Psoas muscle (tissue), 8 donors: ENCODE measurements around the gene INSL4. TPM values are rescaled to one million over a fixed set of nuclear protein-coding genes. Genes with fewer than 3 reads are reported as not detected.

Experiments
- ATAC-seq, 4 donors: fragments of 200-7000 bp; cut with Tn5 transposase; one replicate each; pipeline ENCODE4 v1.9.1; 2020; ENCODE audit warnings: moderate library complexity in 3 of 4, mild to moderate bottlenecking in 2 of 4
- DNase-seq, 2 donors: peaks; one replicate each; pipeline ENCODE4 v3.0.0-alpha.2; 2020
- H3K27ac ChIP-seq: fragments of 200-600 bp; one replicate; pipeline ENCODE4 v1.8.0; 2022
- H3K27me3 ChIP-seq, 3 donors: fragments of 200-600 bp in 1 of 3; one replicate each; pipeline versions ENCODE4 v1.6.1 to v1.8.0; 2013 to 2022; ENCODE audit warnings: low read length in 2 of 3, mild to moderate bottlenecking in 2 of 3, moderate library complexity in 1 of 3; ENCODE audit not compliant: insufficient read depth in 3 of 3
- H3K36me3 ChIP-seq, 2 donors: fragments of 200-600 bp in 1 of 2; one replicate each; pipeline versions ENCODE4 v1.6.1 to v1.8.0; 2013 to 2022; ENCODE audit warnings: low read depth in 1 of 2, mild to moderate bottlenecking in 1 of 2, moderate library complexity in 1 of 2; ENCODE audit not compliant: insufficient read depth in 1 of 2
- H3K4me1 ChIP-seq: fragments of 200-600 bp; one replicate; pipeline ENCODE4 v1.8.0; 2022
- H3K4me3 ChIP-seq: fragments of 200-600 bp; one replicate; pipeline ENCODE4 v1.8.0; 2022; ENCODE audit warnings: mild to moderate bottlenecking
- H3K9me3 ChIP-seq: fragments of 200-600 bp; one replicate; pipeline ENCODE4 v1.8.0; 2022
- WGBS, 3 donors: extraction: QIAGEN DNeasy Blood & Tissue Kit; methylation state at CpG; one replicate each; pipeline versions ENCODE4 v1.1.6 to v1.1.7; 2013; 5-methylcytosine and 5-hydroxymethylcytosine counted together
- intact Hi-C, 2 donors: fragments of 100-400 bp; cut with DNase I; formaldehyde crosslinking; loops; one replicate each; pipeline versions ENCODE4 v1.11.0 to v1.14.2; 2022
- polyA plus RNA-seq, 3 donors: library from polyadenylated mRNA; stranded (reverse); fragments of 200-250 nt; gene quantifications; one replicate each; pipeline ENCODE4 v1.2.3, GENCODE V29; 2013
- total RNA-seq, 4 donors: library from RNA; stranded (reverse); fragmentation: NEBNext Ultra II Directional in 2 of 4; extraction: Animal tissue kit (Norgen Biotek cat#: 25700) in 2 of 4; gene quantifications; one replicate each; pipeline versions ENCODE4 v1.2.1 to v1.2.4, GENCODE V29; 2021 to 2023
- TF ChIP-seq, protein P1 (sequence below): fragments of 200-600 bp; IDR thresholded peaks from one replicate; pipeline ENCODE4 v1.8.0; 2022; ENCODE audit warnings: antibody characterized with exemption
- donor health status: healthy with polysubstance abuse.
- donor health status: DM: no; HTN: no; CAD: no; lungs with moderate emphysema.
- donor health status: Bipolar disorder and iron deficiency.
- donor health status: healthy.
- donor health status: DM: yes; HTN: yes; CAD: no.
- donor health status: DM: no; HTN: no; CAD: no.
- donor health status: DM: no; HTN: no; CAD: no.
- donor health status: DM: yes; HTN: yes; CAD: no.

Gene INSL4
- total and polyA plus RNA-seq, 7 donors = 0.01 to 0.04 TPM; not detected in 5

DNA sequence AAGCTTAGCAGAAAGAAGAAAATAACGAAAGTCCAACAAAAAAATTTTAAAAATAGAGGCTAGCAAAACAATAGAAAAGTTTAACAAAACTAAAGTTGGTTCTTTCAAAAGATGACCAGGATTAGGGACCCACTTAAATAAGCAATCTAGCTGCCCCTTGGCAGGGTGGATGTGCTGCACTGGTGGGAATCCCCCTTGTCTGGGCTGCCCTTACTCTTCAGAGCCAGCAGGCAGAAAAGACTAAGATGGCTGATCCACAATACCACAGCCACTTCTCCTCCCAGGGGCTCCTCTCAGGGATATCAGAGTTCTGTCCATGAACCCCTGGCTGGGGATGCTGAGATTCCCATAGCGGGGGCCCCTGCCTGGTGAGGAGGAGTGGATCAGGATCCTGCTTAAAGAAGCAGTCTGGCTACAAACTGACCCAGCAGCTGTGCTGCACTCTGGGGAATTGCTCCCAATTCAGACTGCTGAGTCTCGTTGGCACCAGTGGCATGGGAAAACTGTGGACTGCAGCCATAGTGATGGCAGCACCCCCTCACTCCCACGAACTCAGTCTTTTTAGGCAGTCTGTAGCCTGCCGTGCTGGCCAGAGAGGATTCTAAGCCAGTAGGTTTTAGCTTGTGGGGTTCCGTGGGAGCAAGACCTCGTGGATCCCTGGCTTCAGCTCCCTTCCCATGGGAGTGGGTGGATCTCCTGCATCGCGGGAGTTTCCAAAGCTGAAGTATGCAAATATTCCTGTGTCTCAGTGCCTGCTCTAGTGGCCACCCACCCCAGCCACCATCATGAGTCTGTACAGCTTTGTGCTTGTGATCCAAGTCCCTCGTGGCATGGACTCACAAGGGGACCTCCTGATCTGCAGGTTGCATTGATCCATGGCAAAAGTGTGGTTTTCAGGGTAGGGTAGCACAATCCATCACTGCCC lies 42.9 kb upstream of the INSL4 start:
- TF ChIP-seq, protein P1, sequence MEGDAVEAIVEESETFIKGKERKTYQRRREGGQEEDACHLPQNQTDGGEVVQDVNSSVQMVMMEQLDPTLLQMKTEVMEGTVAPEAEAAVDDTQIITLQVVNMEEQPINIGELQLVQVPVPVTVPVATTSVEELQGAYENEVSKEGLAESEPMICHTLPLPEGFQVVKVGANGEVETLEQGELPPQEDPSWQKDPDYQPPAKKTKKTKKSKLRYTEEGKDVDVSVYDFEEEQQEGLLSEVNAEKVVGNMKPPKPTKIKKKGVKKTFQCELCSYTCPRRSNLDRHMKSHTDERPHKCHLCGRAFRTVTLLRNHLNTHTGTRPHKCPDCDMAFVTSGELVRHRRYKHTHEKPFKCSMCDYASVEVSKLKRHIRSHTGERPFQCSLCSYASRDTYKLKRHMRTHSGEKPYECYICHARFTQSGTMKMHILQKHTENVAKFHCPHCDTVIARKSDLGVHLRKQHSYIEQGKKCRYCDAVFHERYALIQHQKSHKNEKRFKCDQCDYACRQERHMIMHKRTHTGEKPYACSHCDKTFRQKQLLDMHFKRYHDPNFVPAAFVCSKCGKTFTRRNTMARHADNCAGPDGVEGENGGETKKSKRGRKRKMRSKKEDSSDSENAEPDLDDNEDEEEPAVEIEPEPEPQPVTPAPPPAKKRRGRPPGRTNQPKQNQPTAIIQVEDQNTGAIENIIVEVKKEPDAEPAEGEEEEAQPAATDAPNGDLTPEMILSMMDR = no peak
- no peaks in the 10 kb centered on the region for H3K4me1 ChIP-seq
- no peaks in the 10 kb centered on the region for H3K9me3 ChIP-seq
- intact Hi-C loops = loop anchor here (5.0 kb wide), 3 partner anchors 399 to 414 kb away; no protein-coding TSS in a partner anchor
- no peaks in the 10 kb centered on the region for H3K36me3 ChIP-seq
- 31 to 34% (median 32%) methylated on average over 10 of the region's 10 CpGs for WGBS, 3 donors
- no peak overlapping the region for H3K27ac ChIP-seq
- peaks cover 0 to 3% (median 0%) of the 10 kb centered on the region in 3 donors for H3K27me3 ChIP-seq
- ATAC-seq (no peak), DNase-seq (no peak)
- H3K4me3 ChIP-seq = no peak overlapping the region

DNA sequence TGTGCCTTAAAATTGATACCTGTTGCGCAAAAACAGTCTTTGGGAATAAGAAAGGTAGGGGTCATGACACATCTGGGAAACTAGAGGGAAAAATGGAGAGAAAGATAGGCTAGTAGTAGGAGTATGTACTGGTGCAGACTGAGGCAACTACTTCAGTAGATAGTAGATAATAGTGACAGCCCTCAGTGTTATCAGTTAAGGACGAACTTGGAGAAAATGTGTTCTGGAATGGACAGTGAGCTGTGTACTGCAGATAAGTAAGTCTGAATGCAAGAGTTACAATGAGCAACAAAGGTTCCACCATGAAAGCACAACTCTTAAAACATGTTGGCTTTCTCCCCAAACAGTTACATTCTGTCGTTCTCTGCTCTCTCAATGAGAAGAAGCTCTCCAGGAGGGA lies 39.2 kb upstream of the INSL4 start:
- no peaks in the 10 kb centered on the region for H3K9me3 ChIP-seq
- H3K27ac ChIP-seq = no peak overlapping the region
- DNase-seq = no peak
- H3K27me3 ChIP-seq = peaks cover 0 to 3% (median 0%) of the 10 kb centered on the region in 3 donors
- WGBS, 3 donors = 90 to 92% (median 92%) methylated on average over 3 of the region's 3 CpGs
- no peaks in the 10 kb centered on the region for H3K36me3 ChIP-seq
- intact Hi-C loops = loop anchor here in 1 of 2 donors (10.0 kb wide), 1 partner anchor 63 kb away; no protein-coding TSS in a partner anchor
- TF ChIP-seq, protein P1 = no peak
- H3K4me3 ChIP-seq = no peak overlapping the region
- ATAC-seq = no peak
- no peaks in the 10 kb centered on the region for H3K4me1 ChIP-seq

DNA sequence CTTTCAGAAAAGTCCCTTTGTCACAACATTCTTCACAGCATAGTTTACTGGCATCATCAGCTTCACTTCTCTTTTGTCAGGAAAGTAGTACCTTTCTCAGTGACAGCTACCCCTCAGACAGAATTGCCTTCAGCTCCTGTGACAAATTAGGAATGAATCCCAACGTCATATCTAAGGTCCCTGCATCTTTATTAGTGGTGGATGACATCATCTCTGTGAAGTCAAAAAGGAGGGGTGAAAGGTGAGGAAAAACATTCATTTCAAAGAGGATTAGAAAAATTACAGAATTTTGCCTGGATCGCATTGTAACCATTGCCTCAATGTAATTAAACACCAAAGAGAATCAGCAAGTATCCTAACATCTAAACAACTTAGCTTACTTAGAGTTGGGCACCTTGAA lies 37.9 kb upstream of the INSL4 start:
- Histone ChIP-seq H3K27ac (no peak overlapping the region), H3K4me1 (no peaks in the 10 kb centered on the region), H3K36me3 (no peaks in the 10 kb centered on the region), H3K4me3 (no peak overlapping the region), H3K27me3 (peaks cover 0 to 3% (median 0%) of the 10 kb centered on the region in 3 donors), H3K9me3 (no peaks in the 10 kb centered on the region)
- TF ChIP-seq, protein P1 = no peak
- intact Hi-C loops = loop anchor here in 1 of 2 donors (10.0 kb wide), 1 partner anchor 61 kb away; no protein-coding TSS in a partner anchor
- WGBS, 3 donors = 44 to 55% (median 45%) methylated on average over 2 of the region's 2 CpGs
- DNase-seq (no peak), ATAC-seq (no peak)

DNA sequence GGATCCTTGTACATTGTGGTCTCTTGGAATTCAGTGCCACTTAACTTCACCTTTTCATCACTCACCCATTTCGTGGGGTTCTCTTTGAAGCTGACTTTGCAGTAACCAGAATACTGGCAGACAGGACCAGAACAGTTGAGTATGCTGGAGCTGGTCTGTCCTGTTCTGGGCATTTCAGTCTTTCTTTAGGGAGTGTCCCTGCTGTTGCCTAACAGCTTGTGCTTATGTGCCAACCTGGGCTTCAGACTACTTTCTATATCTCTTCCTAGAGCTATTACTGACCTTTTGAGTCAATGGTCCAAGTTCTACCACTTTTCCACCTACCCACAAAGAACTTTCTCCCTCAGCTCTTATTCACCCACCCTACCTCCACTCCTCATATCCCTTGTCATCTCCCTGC lies 35.8 kb upstream of the INSL4 start:
- Histone ChIP-seq H3K4me3 (no peak overlapping the region), H3K9me3 (no peaks in the 10 kb centered on the region), H3K4me1 (no peaks in the 10 kb centered on the region), H3K27ac (no peak overlapping the region), H3K36me3 (no peaks in the 10 kb centered on the region), H3K27me3 (no peaks in the 10 kb centered on the region)
- TF ChIP-seq, protein P1 = no peak
- 53 to 75% (median 69%) methylated on average over 1 of the region's 1 CpG for WGBS, 3 donors
- intact Hi-C loops = loop anchor here in 1 of 2 donors (5.0 to 10.0 kb wide), 2 partner anchors 37 to 59 kb away; partner anchors contain the start of gene INSL4
- DNase-seq = no peak
- ATAC-seq = no peak
